Activated CD4-positive, alpha-beta T cell treated with anti-CD3 and anti-CD28 coated beads, Interleukin-2, amount 10 ng/mL, durations not matched to agents 24 days and 14 days (primary cell): ENCODE measurements around the gene SLC35G1. TPM values are rescaled to one million over a fixed set of nuclear protein-coding genes. Genes with fewer than 3 reads are reported as not detected.
A peak's percentile ranks its signal among the peaks of the same experiment; 100 is the strongest.

Experiments
- DNase-seq: peaks from one replicate; pipeline ENCODE4 v3.0.0; 2022
- H3K27ac Mint-ChIP-seq: one replicate; pipeline ENCODE4 v1.8.0; 2022; ENCODE audit warnings: mild to moderate bottlenecking, mixed read lengths
- H3K27me3 Mint-ChIP-seq: one replicate; pipeline ENCODE4 v1.8.0; 2022; ENCODE audit warnings: mixed read lengths
- H3K36me3 Mint-ChIP-seq: one replicate; pipeline ENCODE4 v1.8.0; 2022; ENCODE audit warnings: low read depth, mild to moderate bottlenecking, mixed read lengths
- H3K4me1 Mint-ChIP-seq: one replicate; pipeline ENCODE4 v1.8.0; 2021; ENCODE audit warnings: mixed read lengths
- H3K4me3 Mint-ChIP-seq: one replicate; pipeline ENCODE4 v1.8.0; 2022; ENCODE audit warnings: mild to moderate bottlenecking, moderate library complexity, mixed read lengths
- H3K9me3 Mint-ChIP-seq: one replicate; pipeline ENCODE4 v1.8.0; 2021; ENCODE audit warnings: mixed read lengths
- intact Hi-C: fragments of 100-400 bp; cut with micrococcal nuclease; formaldehyde crosslinking; loops from one replicate; pipeline ENCODE4 v1.15.1; 2023
- total RNA-seq: library from RNA; stranded (reverse); gene quantifications from 2 replicates; pipeline ENCODE4 v1.2.3, GENCODE V29; 2022

The SLC35G1 gene
- total RNA-seq, 1 donor from 2014 or later, result 6.4 TPM

DNA sequence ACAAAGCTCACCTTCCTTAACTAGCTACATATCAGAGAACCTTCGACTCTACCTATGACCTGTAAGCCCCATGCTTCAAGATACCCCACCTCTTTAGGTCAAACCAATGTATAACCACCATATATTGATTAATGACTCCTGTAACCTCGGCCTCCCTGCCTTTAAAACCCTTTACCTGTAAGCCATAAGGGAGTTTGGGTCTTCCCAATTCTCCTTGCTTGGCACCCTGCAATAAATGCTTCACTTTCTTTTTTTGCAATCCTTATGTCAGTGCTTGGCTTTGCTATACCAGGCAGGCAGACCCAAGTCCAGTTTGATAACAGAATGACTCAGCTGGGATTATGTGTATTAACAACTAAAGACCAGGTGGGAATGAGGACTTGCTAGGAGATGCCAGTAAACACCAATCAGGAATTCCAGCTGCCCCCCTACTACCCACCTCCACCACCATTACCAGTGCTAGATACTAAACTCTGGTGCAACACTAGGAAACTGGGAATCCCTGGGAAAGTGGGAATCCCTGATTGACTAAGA lies 22.0 kb upstream of the SLC35G1 start:
- Mint-ChIP-seq H3K9me3 (no peaks in the 10 kb centered on the region), H3K36me3 (no peaks in the 10 kb centered on the region), H3K27me3 (peaks cover 30% of the 10 kb centered on the region), H3K4me1 (no peaks in the 10 kb centered on the region), H3K27ac (no peak overlapping the region), H3K4me3 (no peak overlapping the region)
- no peak for DNase-seq
- intact Hi-C loops, result no loop called here

GRCh38 chr10:93872375-93873158 lies 21.2 kb upstream of the SLC35G1 start:
- intact Hi-C loops, result no loop called here
- Mint-ChIP-seq H3K4me3 (no peak overlapping the region), H3K36me3 (no peaks in the 10 kb centered on the region), H3K9me3 (no peaks in the 10 kb centered on the region), H3K27ac (no peak overlapping the region), H3K27me3 (peaks cover 30% of the 10 kb centered on the region), H3K4me1 (no peaks in the 10 kb centered on the region)
- DNase-seq, result no peak

DNA sequence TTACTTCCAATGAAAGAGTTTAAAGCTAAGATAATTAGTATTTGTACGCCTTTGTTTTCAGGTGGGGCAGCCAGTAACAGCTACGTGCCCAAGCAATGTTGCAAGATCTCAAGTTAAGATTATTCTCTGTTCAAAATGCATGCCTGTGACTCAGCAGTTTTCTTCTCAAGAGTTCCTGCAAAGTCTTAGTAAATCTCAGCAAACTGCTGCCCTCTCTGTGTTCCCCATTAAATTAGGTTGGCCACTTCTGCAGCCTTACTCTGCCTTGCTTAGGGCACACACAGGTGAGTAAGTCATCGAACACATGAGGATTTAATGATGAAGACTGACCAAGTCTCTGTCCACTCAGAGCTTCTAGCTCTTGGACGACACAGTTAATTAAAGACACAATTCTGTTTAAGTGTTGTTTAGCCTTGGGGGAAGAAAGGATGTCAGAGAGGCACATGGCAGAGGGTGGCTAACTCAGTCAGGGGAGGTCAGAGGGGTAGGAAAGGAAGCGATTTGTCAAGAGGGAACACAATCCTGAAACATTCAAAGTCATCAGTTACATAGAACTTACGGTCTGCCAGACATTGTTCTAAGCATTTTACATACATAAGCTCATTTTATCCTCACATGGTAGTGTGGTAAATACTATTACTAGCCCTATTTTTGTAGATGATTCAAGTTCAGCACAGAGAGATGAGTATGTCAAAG lies 20.2 kb upstream of the SLC35G1 start:
- H3K36me3 Mint-ChIP-seq, result no peaks in the 10 kb centered on the region
- no peak overlapping the region for H3K4me3 Mint-ChIP-seq
- H3K4me1 Mint-ChIP-seq, result no peaks in the 10 kb centered on the region
- no peaks in the 10 kb centered on the region for H3K9me3 Mint-ChIP-seq
- peaks cover 24% of the 10 kb centered on the region for H3K27me3 Mint-ChIP-seq
- no peak overlapping the region for H3K27ac Mint-ChIP-seq
- no peak for DNase-seq
- intact Hi-C loops, result no loop called here

GRCh38 chr10:93874309-93875031 lies 19.3 kb upstream of the SLC35G1 start:
- DNase-seq, result no peak
- no peaks in the 10 kb centered on the region for H3K4me1 Mint-ChIP-seq
- peaks cover 31% of the 10 kb centered on the region for H3K27me3 Mint-ChIP-seq
- no peak overlapping the region for H3K27ac Mint-ChIP-seq
- intact Hi-C loops, result no loop called here
- no peak overlapping the region for H3K4me3 Mint-ChIP-seq
- no peaks in the 10 kb centered on the region for H3K36me3 Mint-ChIP-seq
- H3K9me3 Mint-ChIP-seq, result no peaks in the 10 kb centered on the region

DNA sequence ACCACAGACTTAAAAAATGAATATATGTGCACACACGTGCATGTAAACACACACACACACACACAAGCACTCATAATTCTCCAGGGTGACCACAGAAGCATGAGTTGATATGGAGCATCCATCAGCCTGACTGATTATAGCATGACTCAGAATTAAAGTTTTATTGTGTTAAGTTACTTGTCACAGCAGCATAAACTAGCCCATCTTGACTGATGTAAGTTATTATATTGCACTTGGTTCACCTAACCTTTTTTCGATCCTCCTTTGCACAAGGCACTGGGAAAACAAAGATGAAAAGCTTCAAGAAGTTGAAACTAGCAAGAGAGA lies 18.8 kb upstream of the SLC35G1 start:
- no peaks in the 10 kb centered on the region for H3K4me1 Mint-ChIP-seq

GRCh38 chr10:93876381-93876780 lies 17.4 kb upstream of the SLC35G1 start:
- H3K27me3 Mint-ChIP-seq, result peaks cover 38% of the 10 kb centered on the region
- H3K36me3 Mint-ChIP-seq, result no peaks in the 10 kb centered on the region
- H3K4me3 Mint-ChIP-seq, result no peak overlapping the region
- intact Hi-C loops, result no loop called here
- no peaks in the 10 kb centered on the region for H3K4me1 Mint-ChIP-seq
- H3K27ac Mint-ChIP-seq, result no peak overlapping the region
- no peak for DNase-seq
- no peaks in the 10 kb centered on the region for H3K9me3 Mint-ChIP-seq

More for the DNA sequence above, 18.8 kb upstream of the SLC35G1 start:
- Mint-ChIP-seq H3K9me3 (no peaks in the 10 kb centered on the region), H3K4me3 (no peak overlapping the region), H3K36me3 (no peaks in the 10 kb centered on the region), H3K27me3 (peaks cover 33% of the 10 kb centered on the region), H3K27ac (no peak overlapping the region)
- no peak for DNase-seq
- intact Hi-C loops, result no loop called here

GRCh38 chr10:93879273-93879672 lies 14.5 kb upstream of the SLC35G1 start:
- Mint-ChIP-seq H3K36me3 (no peaks in the 10 kb centered on the region), H3K4me3 (no peak overlapping the region), H3K27me3 (peaks cover 49% of the 10 kb centered on the region), H3K4me1 (no peaks in the 10 kb centered on the region), H3K27ac (no peak overlapping the region), H3K9me3 (no peaks in the 10 kb centered on the region)
- intact Hi-C loops, result no loop called here
- DNase-seq, result no peak

DNA sequence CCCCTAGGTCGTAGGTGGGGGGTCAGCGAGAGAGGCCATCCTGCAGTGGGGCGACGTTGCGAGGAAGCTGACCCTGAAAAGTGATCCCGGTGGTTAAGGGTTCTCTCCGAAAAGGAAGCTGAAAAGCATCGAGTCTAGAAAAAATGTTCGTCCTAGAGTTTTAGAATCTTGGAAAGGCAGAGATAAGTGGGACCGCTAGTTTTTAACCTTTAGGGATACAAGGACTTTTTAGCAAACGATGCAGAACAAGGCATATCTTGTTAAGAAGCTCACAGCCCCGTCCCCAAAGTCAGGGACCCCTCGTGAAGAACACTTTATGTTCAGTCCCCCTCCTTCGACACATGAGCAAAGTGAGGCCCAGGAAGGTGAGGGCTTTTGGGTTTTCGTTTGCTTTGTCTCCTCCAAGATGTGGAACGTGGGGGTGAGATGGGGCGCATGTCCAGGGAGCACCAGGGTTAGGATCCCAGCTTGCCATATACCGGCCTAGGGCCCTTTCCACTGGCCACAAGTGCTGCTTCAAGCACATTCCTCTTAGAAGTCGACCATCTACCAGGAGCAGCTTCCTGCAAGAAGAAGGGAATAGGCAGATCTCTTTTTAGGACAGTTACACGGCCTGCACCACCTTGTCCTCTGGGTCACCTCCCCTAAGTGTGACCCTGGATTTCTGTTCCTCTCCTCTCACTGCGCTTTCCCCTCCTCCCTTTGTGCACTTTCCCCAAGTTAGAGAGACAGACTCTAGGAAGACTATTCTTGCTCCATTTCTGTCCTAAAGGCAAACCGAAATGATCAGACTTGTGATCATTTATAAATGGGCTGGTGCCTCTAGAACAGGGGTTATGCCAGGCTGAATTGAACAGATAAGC lies 969 bp downstream of the SLC35G1 start:
- no peaks in the 10 kb centered on the region for H3K9me3 Mint-ChIP-seq
- H3K4me3 Mint-ChIP-seq, result peak overlapping the region; percentile 86
- peaks cover 15% of the 10 kb centered on the region for H3K36me3 Mint-ChIP-seq
- DNase-seq, result peak; percentile 61
- H3K27me3 Mint-ChIP-seq, result peaks cover 4% of the 10 kb centered on the region
- H3K4me1 Mint-ChIP-seq, result peaks cover 34% of the 10 kb centered on the region
- intact Hi-C loops, result loop anchor here (2.0 to 10.0 kb wide), 3 partner anchors 192 to 650 kb away; partner anchors contain the start of genes FRA10AC1 and HELLS
- peak overlapping the region; percentile 64 for H3K27ac Mint-ChIP-seq

- intact Hi-C loops, result loop anchor here (10.0 kb wide), 2 partner anchors 428 to 648 kb away; partner anchors contain the start of gene HELLS
- no peak for DNase-seq
- no peak overlapping the region for H3K4me3 Mint-ChIP-seq
- peaks cover 5% of the 10 kb centered on the region for H3K9me3 Mint-ChIP-seq
- peaks cover 23% of the 10 kb centered on the region for H3K36me3 Mint-ChIP-seq
- peaks cover 34% of the 10 kb centered on the region for H3K4me1 Mint-ChIP-seq
- no peak overlapping the region for H3K27ac Mint-ChIP-seq
- no peaks in the 10 kb centered on the region for H3K27me3 Mint-ChIP-seq
These were observed 3.4 kb downstream of the SLC35G1 start for GRCh38 chr10:93897070-93897780.

DNA sequence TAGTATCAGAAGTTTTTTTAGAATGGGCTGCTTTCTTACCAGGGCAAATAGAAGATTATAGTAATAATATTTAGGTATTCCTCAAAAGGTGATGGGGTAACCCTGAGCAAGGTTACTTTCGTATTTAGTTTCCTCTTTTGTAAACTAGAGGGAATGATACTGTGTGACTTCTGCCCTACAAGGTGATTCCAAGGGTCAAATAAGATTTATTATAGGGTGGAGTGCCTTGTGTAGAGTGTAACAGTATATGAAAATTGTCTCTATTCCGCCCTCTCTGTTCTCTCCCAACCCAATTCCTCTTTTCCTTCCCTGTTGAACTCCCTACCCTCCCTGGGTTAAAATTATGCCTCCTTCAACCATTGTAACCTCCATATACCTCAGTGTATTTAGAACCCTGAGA lies 5.3 kb downstream of the SLC35G1 start:
- H3K9me3 Mint-ChIP-seq, result peaks cover 5% of the 10 kb centered on the region
- H3K27me3 Mint-ChIP-seq, result no peaks in the 10 kb centered on the region
- intact Hi-C loops, result loop anchor here (10.0 kb wide), 2 partner anchors 426 to 646 kb away; partner anchors contain the start of gene HELLS
- no peak overlapping the region for H3K27ac Mint-ChIP-seq
- H3K4me1 Mint-ChIP-seq, result peaks cover 26% of the 10 kb centered on the region
- H3K36me3 Mint-ChIP-seq, result peaks cover 23% of the 10 kb centered on the region
- H3K4me3 Mint-ChIP-seq, result no peak overlapping the region
- no peak for DNase-seq

DNA sequence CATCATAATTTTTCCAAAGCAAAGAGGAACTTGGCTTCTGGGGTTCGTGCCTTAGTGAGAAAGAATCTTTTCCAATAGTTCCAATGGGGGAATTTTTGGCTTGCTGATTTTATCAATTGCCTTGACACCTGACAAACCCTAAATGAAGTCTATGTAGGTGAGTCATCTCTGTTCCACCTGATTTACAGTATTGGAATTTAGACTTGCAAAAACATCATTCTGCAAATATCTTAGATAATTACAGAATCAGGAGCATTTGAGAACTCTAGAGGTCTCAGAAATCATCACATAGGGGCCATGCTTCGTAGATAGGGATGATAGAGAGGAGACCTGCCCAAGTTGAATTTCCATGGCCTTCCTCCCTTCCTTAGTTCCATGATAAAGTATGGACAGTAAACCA lies 9.3 kb downstream of the SLC35G1 start:
- H3K4me1 Mint-ChIP-seq, result peaks cover 11% of the 10 kb centered on the region
- no peak for DNase-seq
- H3K27me3 Mint-ChIP-seq, result no peaks in the 10 kb centered on the region
- intact Hi-C loops, result no loop called here
- H3K9me3 Mint-ChIP-seq, result peaks cover 5% of the 10 kb centered on the region
- H3K36me3 Mint-ChIP-seq, result peaks cover 22% of the 10 kb centered on the region
- no peak overlapping the region for H3K4me3 Mint-ChIP-seq
- no peak overlapping the region for H3K27ac Mint-ChIP-seq

DNA sequence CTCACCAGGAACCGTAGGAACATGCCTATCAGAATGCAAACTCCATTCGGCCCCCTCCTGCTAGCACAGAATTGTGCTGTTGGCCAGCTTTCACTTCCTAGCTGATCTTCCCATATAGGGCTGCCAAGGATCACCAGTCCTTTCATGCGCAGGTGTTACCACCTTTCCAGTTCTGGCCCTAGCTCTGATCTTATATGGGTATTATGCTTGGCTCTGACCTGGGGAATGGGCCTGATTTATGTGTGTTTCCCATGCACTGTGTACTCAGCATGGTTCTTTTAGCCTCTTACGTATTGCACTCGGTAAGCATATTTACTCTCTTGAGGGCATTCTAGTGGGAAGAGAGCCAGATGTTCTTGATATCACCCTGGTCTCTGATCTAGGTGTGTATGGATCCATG lies 11.1 kb downstream of the SLC35G1 start:
- peaks cover 10% of the 10 kb centered on the region for H3K4me1 Mint-ChIP-seq
- H3K36me3 Mint-ChIP-seq, result peaks cover 16% of the 10 kb centered on the region
- no peak overlapping the region for H3K27ac Mint-ChIP-seq
- intact Hi-C loops, result no loop called here
- no peak for DNase-seq
- H3K4me3 Mint-ChIP-seq, result no peak overlapping the region
- peaks cover 5% of the 10 kb centered on the region for H3K9me3 Mint-ChIP-seq
- H3K27me3 Mint-ChIP-seq, result no peaks in the 10 kb centered on the region

DNA sequence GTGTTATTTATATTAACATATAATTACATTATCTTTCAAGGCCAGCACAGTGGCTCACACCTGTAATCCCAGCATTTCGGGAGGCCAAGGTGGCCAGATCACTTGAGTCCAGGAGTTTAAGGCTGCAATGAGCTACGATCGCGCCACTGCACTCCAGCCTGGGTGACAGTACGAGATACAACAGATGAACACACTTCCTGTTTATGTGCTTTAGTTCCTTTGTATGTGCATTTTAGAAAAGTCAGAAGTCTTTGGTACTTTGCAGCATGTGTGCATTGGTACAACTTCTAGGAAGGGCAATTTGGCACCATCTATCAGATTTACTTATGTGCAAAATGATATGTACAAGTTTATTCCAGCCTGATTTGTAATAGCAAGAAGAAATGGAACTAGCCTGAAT lies 13.3 kb downstream of the SLC35G1 start:
- Mint-ChIP-seq H3K9me3 (no peaks in the 10 kb centered on the region), H3K4me1 (peaks cover 10% of the 10 kb centered on the region), H3K27me3 (no peaks in the 10 kb centered on the region), H3K27ac (no peak overlapping the region), H3K4me3 (no peak overlapping the region), H3K36me3 (peaks cover 8% of the 10 kb centered on the region)
- intact Hi-C loops, result no loop called here
- DNase-seq, result no peak
